Endothelial cell of umbilical vein (primary cell): ENCODE measurements around the gene UBASH3A. TPM values are rescaled to one million over a fixed set of nuclear protein-coding genes. Genes with fewer than 3 reads are reported as not detected.

Experiments used
- BruUV-seq: library from RNA; stranded (reverse); fragments of 400-500 nt; replicated peaks from 2 replicates; lab custom pipeline; 2021; lab: Mats Ljungman, UMichigan
- CTCF ChIA-PET: fragments of 300-600, 350-600 bp; sonication (Branson Sonifier 250); formaldehyde crosslinking; loops from one replicate; lab custom pipeline; 2021; ENCODE audit warnings: antibody characterized with exemption, inconsistent platforms; lab: Charles Lee
- POLR2A ChIA-PET: fragments of 300-600, 350-600 bp; sonication (Branson Sonifier 250); formaldehyde crosslinking; loops from one replicate; lab custom pipeline; 2021; ENCODE audit warnings: antibody characterized with exemption, inconsistent platforms; lab: Charles Lee
- DNase-seq: peaks from one replicate; pipeline ENCODE4 v3.0.0-alpha.2; 2011; ENCODE audit warnings: low read depth, low spot score
- FAIRE-seq: peaks from 2 replicates; lab custom pipeline; 2011; peaks lifted over from hg19 to GRCh38; lab: Jason Lieb, UNC
- H2AFZ ChIP-seq: 2 replicates; pipeline ENCODE4 v1.6.0; 2012; ENCODE audit warnings: low read depth, low read length, control low read depth, inconsistent platforms
- H3K27ac ChIP-seq: 2 replicates; pipeline ENCODE4 v1.5.1; 2011; ENCODE audit warnings: low read depth, mild to moderate bottlenecking, control low read depth, low read length, moderate library complexity; ENCODE audit not compliant: insufficient read depth
- H3K27me3 ChIP-seq, 2 experiments: 2 replicates each; pipeline versions ENCODE4 v1.6.0 to v1.6.1; 2011; ENCODE audit warnings: low read length in 2 of 2, mixed read lengths in 1 of 2; ENCODE audit not compliant: control insufficient read depth in 2 of 2, insufficient read depth in 2 of 2
- H3K36me3 ChIP-seq, 2 experiments: 2 replicates in 1 of 2; 3 replicates in 1 of 2; pipeline ENCODE4 v1.5.1; 2011; ENCODE audit warnings: low read length in 2 of 2, mild to moderate bottlenecking in 1 of 2, moderate library complexity in 1 of 2; ENCODE audit not compliant: control insufficient read depth in 2 of 2, insufficient read depth in 2 of 2; ENCODE audit errors: extremely low read depth in 1 of 2
- H3K4me1 ChIP-seq: 3 replicates; pipeline ENCODE4 v1.5.1; 2011; ENCODE audit warnings: mild to moderate bottlenecking, low read length; ENCODE audit not compliant: control insufficient read depth, insufficient read depth; ENCODE audit errors: extremely low read depth
- H3K4me2 ChIP-seq: 2 replicates; pipeline ENCODE4 v1.6.1; 2011; ENCODE audit warnings: low read length, control low read depth, mixed read lengths; ENCODE audit not compliant: insufficient read depth
- H3K4me3 ChIP-seq, 3 experiments: fragments of 200-600 bp in 1 of 3; sonication (generic), shearing (Covaris generic) in 1 of 3; replicated peaks in 1 of 3; 2 replicates each; pipeline ENCODE4 v1.5.1; 2011 to 2016; ENCODE audit warnings: control low read depth in 3 of 3, low read length in 3 of 3, mild to moderate bottlenecking in 2 of 3, inconsistent platforms in 1 of 3, low read depth in 1 of 3, moderate library complexity in 1 of 3; ENCODE audit not compliant: insufficient read depth in 1 of 3
- H3K79me2 ChIP-seq: 2 replicates; pipeline ENCODE4 v1.6.0; 2012; ENCODE audit warnings: low read length, inconsistent platforms; ENCODE audit not compliant: control insufficient read depth, insufficient read depth
- H3K9ac ChIP-seq: replicated peaks from 2 replicates; pipeline ENCODE3; 2011; ENCODE audit warnings: low read length, control low read depth; ENCODE audit not compliant: insufficient read depth; ENCODE audit errors: extremely low read depth
- H3K9me1 ChIP-seq: replicated peaks from 3 replicates; pipeline ENCODE4 v1.6.0; 2011; ENCODE audit warnings: mild to moderate bottlenecking, low read length; ENCODE audit not compliant: control insufficient read depth, insufficient read depth; ENCODE audit errors: extremely low read depth
- H3K9me3 ChIP-seq: replicated peaks from 2 replicates; pipeline ENCODE4 v1.5.1; 2012; ENCODE audit warnings: low read length, inconsistent platforms; ENCODE audit not compliant: control insufficient read depth, insufficient read depth
- H4K20me1 ChIP-seq: replicated peaks from 2 replicates; pipeline ENCODE3; 2011; ENCODE audit warnings: mild to moderate bottlenecking, low read length; ENCODE audit not compliant: control insufficient read depth, insufficient read depth; ENCODE audit errors: extremely low read depth
- CTCF ChIP-seq, 2 donors: IDR thresholded peaks; 1 replicate in 1 of 2; 2 replicates in 1 of 2; pipeline ENCODE4 v1.5.1; 2011; ENCODE audit warnings: low read length in 2 of 2, mild to moderate bottlenecking in 2 of 2, moderate library complexity in 2 of 2, control low read depth in 1 of 2, inconsistent platforms in 1 of 2, low read depth in 1 of 2; ENCODE audit not compliant: insufficient read depth in 1 of 2; ENCODE audit errors: extremely low read depth in 1 of 2
- EZH2 ChIP-seq: IDR thresholded peaks from 2 replicates; pipeline ENCODE4 v1.6.1; 2012; ENCODE audit warnings: borderline replicate concordance, low read depth, mild to moderate bottlenecking, moderate library complexity, low read length, inconsistent platforms; ENCODE audit not compliant: severe bottlenecking
- FOS ChIP-seq: IDR thresholded peaks from 2 replicates; pipeline ENCODE4 v1.6.1; 2011; ENCODE audit warnings: mild to moderate bottlenecking, low read length, moderate library complexity, borderline replicate concordance; ENCODE audit not compliant: insufficient read depth
- GATA2 ChIP-seq: IDR thresholded peaks from 2 replicates; pipeline ENCODE4 v1.7.0; 2011; ENCODE audit warnings: low read depth, mild to moderate bottlenecking, moderate library complexity, mixed read lengths, low read length; ENCODE audit not compliant: insufficient read length, insufficient read depth
- JUN ChIP-seq: IDR thresholded peaks from 2 replicates; pipeline ENCODE4 v1.6.1; 2011; ENCODE audit warnings: borderline replicate concordance, low read depth; ENCODE audit not compliant: insufficient read length, insufficient read depth
- MAX ChIP-seq: IDR thresholded peaks from 2 replicates; pipeline ENCODE4 v1.6.1; 2011; ENCODE audit not compliant: insufficient read depth, insufficient read length
- MYC ChIP-seq: IDR thresholded peaks from one replicate; pipeline ENCODE4 v1.6.1; 2011; ENCODE audit warnings: mild to moderate bottlenecking, low read depth, low read length
- POLR2A ChIP-seq: IDR thresholded peaks from 2 replicates; pipeline ENCODE4 v1.6.1; 2012; ENCODE audit warnings: low read depth, mild to moderate bottlenecking, control low read depth, low read length
- POLR2AphosphoS5 ChIP-seq: IDR thresholded peaks from 2 replicates; pipeline ENCODE4 v1.6.1; 2012; ENCODE audit warnings: low read depth, mild to moderate bottlenecking, control low read depth, low read length, moderate library complexity; ENCODE audit not compliant: insufficient read depth
- dilution Hi-C: fragments of 300-500 bp; cut with MboI; formaldehyde crosslinking; loops from one replicate; pipeline ENCODE4 v1.15.0; 2019; ENCODE audit warnings: low sequenced_read_pairs; ENCODE audit not compliant: extremely low pct_ligation_motif_present
- intact Hi-C: fragments of 100-400 bp; cut with micrococcal nuclease; formaldehyde crosslinking; loops from one replicate; pipeline ENCODE4 v1.10.0; 2022
- polyA plus RNA-seq, 4 experiments: library from polyadenylated mRNA; depleted of rRNA in 3 of 4; stranded (reverse) in 3 of 4; unstranded in 1 of 4; fragments of >200 nt; gene quantifications; 2 replicates each; pipeline versions ENCODE4 v1.2.1 to v1.2.3, GENCODE V29; 2011 to 2012; ENCODE audit warnings: missing spikeins in 1 of 4
- total RNA-seq: library from RNA; stranded (reverse); gene quantifications from 2 replicates; pipeline ENCODE4 v1.2.3, GENCODE V29; 2021

UBASH3A gene
- total and polyA plus RNA-seq, 2 donors (not counting 3 experiments of a cell fraction or from before 2014, with no cell fraction given): not detected

GRCh38 chr21:42382915-42383314 is 20.8 kb upstream of the UBASH3A start:
- CTCF ChIA-PET: no interaction called here
- POLR2A ChIA-PET: no interaction called here
- intact Hi-C loops: no loop called here
- dilution Hi-C loops: no loop called here
- TF ChIP-seq EZH2 (no peak), POLR2AphosphoS5 (no peak), CTCF (IDR thresholded peaks at IDR 0.05; ENCODE audit: extremely low read depth in 1 of 2, insufficient read depth in 1 of 2, low read depth in 1 of 2, low read length in 2 of 2) (no peak), JUN (no peak), FOS (no peak), MAX (no peak), GATA2 (no peak), MYC (no peak), POLR2A (no peak)
- DNase-seq (no peak), FAIRE-seq (no peak)
- Histone ChIP-seq H3K27me3 (peaks cover 0 to 2% of the 10 kb centered on the region in 2 experiments), H3K36me3 (no peaks in the 10 kb centered on the region), H3K27ac (no peak overlapping the region), H3K4me3 (no peak overlapping the region), H3K9me1 (no peaks in the 10 kb centered on the region), H3K4me1 (no peaks in the 10 kb centered on the region), H3K9ac (no peak overlapping the region), H3K9me3 (no peaks in the 10 kb centered on the region), H4K20me1 (no peaks in the 10 kb centered on the region), H3K4me2 (no peak overlapping the region), H2AFZ (no peak overlapping the region), H3K79me2 (no peaks in the 10 kb centered on the region)
- no TSS peak for BruUV-seq
